T-helper 1 cell treated with Interleukin-12 subunit alpha and Interleukin-12 subunit beta and Interleukin-4 antibody, amounts not matched to agents 30 ng/mL and 1 ng/mL, for 36 hours (primary cell): Measurements from ENCODE around the gene DLST. TPM values are rescaled to one million over a fixed set of nuclear protein-coding genes. Genes with fewer than 3 reads are reported as not detected.

ENCODE experiments used
- intact Hi-C: fragments of 100-400 bp; cut with micrococcal nuclease; formaldehyde crosslinking; loops from one replicate; pipeline ENCODE4 v1.15.1; 2024
- total RNA-seq: library from RNA; stranded (reverse); gene quantifications from 2 replicates; pipeline ENCODE4 v1.2.3, GENCODE V29; 2022

The DLST gene
- total RNA-seq, 1 donor from 2014 or later = 95.8 TPM

DNA sequence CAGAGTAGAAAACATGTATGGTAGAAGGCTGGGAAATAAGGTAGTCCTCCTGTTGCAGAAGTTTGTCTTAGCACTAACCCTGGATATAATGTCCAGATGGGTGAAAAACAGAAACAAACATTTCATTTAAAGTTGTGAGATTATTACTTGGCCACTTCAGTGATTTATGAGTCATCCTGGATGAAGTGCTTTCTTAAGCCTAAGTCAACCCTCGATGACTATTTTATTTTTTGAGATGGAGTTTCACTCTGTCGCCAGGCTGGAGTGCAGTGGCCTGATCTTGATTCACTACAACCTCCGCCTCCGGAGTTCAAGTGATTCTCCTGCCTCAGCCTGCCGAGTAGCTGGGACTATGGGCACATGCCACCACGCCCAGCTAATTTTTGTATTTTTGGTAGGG lies 10.2 kb downstream of the DLST start:
- intact Hi-C loops = no loop called here

- intact Hi-C loops = no loop called here
These were observed 11.0 kb downstream of the DLST start for GRCh38 chr14:74892745-74893144.

DNA sequence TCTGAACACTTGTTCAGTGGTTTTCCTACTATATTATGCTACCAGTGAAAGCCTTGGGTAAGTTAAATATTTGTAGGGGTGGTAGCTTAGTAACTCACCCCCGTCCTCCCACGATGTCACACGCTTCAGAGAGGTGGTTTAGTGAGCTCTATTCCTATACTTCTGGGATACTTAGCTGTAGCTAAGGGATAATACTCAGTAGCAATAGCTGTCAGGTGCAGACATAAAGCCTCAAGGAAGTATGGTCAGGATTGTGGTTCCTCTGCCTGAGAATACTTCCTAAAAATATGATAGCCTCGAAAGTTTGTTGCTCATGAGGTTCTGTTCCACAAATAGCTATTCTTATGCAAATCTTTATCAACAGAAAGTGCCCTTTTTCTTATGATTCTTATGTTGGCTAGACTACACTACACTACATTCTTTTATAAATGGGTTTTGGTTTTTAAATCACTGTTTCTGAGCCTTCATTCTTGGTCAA lies 11.9 kb downstream of the DLST start:
- intact Hi-C loops = no loop called here

GRCh38 chr14:74896400-74896799 lies 14.7 kb downstream of the DLST start:
- intact Hi-C loops = no loop called here

- intact Hi-C loops = no loop called here
These were observed 15.9 kb downstream of the DLST start for GRCh38 chr14:74897642-74898041.

DNA sequence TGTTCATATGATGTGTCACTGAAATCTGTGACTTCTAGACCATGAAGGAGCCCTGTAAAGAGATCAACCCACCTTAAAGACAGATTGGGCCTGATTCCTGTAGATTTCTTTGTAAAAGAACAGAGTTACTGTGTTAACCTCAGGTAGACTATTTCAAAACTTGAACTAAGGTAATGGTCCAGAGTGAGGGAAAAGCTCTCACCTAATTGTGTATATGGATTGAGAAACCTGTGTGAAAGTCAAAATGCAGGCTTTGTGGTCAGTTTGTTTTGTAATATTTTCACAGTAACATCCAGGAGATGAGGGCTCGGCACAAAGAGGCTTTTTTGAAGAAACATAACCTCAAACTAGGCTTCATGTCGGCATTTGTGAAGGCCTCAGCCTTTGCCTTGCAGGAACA lies 16.4 kb downstream of the DLST start:
- intact Hi-C loops = no loop called here

DNA sequence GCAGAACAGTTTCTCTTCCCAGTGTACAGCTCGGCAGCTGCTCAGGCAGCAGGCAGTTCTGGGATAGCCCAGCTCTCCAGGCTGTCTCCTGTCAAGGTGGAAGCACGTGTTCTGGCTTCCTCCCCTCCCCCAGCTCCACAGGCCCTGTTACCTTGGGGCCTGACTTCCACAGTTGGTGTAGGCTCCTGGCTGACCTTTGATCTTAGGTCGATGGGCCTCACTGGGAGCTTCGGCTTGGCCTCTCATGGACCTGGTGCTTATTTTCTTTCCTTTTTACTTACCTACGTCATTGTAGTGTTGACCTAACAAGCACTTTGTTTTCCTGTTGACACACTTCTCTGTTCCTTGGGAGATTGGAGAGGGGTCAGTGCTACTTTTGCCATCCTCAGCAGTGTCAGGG lies 17.0 kb downstream of the DLST start:
- intact Hi-C loops = no loop called here

GRCh38 chr14:74902941-74903705 lies 21.4 kb downstream of the DLST start:
- intact Hi-C loops = no loop called here

DNA sequence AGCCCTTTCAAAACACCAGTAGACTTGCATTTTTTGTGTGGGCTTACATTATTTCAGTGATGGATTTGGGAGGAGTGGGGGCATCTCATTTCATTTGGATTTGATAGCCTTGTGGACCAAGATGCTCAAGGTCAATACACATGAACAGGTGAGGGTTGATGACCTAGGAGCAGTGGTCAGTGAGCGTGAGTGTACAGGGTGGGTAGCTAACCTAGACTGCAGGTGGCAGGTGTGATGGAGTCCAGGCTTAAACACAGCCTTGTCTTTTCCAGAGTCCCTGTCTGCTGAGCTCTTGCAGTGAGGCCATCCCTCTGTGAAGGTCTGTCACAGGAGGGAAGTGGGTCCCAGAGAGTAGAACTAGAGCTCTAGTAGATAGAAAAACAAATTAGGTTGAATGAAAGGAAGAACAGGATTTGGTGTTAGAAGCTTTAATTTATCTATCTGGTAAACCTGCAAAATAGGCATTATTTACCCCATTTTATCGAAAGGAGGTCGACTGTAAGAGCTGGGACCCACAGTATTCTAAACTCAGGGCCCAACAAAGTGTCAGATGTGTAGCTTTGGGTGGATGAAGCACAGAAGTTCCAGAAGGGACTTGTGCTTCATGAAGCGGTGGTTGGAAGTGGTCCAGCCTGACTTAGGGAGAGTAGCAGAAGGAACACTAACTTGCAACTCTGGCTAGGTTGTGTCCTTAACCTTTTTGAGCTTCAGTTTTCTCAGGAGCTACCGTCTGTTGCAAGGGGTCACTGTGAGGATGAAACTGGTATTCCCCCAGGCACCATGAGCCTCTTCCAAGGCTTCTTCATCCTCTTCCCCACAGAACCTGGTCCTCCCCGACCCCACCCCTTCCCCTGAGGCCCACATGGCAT lies 23.2 kb downstream of the DLST start:
- intact Hi-C loops = loop anchor here (1.0 kb wide), 3 partner anchors 24 to 296 kb away; partner anchors contain the start of gene DLST

DNA sequence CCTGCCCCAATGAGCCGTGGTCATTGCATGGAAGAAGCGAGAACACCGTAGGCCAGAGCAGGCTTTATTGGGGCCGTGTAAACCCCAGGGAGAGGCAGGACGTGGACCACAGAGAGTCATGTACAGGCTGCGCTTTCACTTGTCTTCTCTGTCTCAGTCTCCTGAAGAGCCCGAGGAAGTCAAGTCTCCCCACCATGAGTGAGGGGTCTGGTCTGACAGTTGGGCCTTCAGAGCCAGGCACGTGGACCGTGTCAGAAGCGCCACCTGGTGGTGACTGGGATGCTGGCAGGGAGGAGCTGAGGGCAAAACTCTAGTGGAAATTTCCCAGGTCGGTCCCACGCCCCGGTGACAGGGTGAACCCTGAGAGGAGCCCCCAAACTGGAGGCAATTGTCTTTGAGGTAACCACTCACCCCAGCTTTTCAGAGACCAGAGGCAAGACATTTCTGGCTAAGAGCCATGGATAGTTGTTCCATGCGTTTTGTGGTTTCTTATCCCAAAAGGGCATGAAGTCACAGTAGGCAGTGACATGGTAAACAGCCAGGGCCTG lies 24.0 kb downstream of the DLST start:
- intact Hi-C loops = loop anchor here (1.0 kb wide), 3 partner anchors 24 to 296 kb away; partner anchors contain the start of gene DLST

GRCh38 chr14:74906925-74907521 lies 25.3 kb downstream of the DLST start:
- intact Hi-C loops = no loop called here

DNA sequence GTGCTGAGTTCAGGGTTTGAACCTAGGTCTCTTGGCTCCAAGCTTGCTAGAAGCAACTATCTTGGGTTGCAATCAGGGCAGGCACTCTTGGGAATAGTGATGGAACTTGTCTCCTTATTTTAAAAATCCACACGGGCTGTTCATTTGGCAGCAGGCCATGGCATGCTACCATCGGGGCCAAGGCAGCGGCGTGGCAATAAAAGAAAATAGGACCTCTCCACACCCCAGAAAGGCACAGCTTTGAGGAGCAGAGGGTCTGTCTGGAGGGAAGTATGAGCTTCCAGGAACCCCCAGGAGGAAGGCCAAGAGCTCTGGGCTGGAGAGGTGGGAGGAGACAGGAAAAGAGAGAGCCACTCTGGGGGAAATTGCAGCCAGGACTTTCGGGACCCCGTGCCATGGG lies 26.0 kb downstream of the DLST start:
- intact Hi-C loops = no loop called here

- intact Hi-C loops = no loop called here
These were observed 27.2 kb downstream of the DLST start for GRCh38 chr14:74908861-74909341.

DNA sequence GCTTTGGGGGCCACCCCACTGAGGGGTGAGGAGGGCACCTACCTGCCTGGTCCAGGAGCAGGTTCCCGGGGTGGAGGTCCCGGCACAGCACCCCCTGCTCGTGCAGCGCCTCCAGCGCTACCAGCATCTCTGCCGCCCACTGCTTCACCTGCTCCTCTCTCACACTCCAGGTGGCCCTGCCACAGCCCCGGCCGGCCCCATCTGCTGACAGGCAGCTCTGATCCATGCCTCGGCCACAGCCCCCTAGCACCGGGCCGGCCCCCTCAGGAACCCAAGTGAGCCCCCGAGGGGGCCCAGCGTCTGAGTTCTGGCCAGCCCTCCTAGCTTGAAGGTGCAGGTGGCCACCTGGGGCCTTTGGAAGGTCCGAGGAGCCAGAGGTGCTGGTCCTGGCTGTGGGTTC lies 27.8 kb downstream of the DLST start:
- intact Hi-C loops = no loop called here

- intact Hi-C loops = no loop called here
These were observed 28.2 kb downstream of the DLST start for GRCh38 chr14:74909911-74910310.

GRCh38 chr14:74910556-74910955 lies 28.8 kb downstream of the DLST start:
- intact Hi-C loops = no loop called here

- intact Hi-C loops = no loop called here
These were observed 29.5 kb downstream of the DLST start for GRCh38 chr14:74911221-74911620.

- intact Hi-C loops = no loop called here
These were observed 30.0 kb downstream of the DLST start for GRCh38 chr14:74911704-74912103.

GRCh38 chr14:74912111-74912510 lies 30.4 kb downstream of the DLST start:
- intact Hi-C loops = no loop called here

- intact Hi-C loops = no loop called here
These were observed 31.1 kb downstream of the DLST start for GRCh38 chr14:74912801-74913200.

- intact Hi-C loops = no loop called here
These were observed 31.7 kb downstream of the DLST start for GRCh38 chr14:74913393-74913910.
